H1 (cell line): ENCODE measurements around the gene ZSWIM4. TPM values are rescaled to one million over a fixed set of nuclear protein-coding genes. Genes with fewer than 3 reads are reported as not detected.
A peak's percentile ranks its signal among the peaks of the same experiment; 100 is the strongest.

ENCODE experiments used
- CTCF ChIA-PET: fragments of 300-600 bp; sonication (Branson Sonifier 250); formaldehyde crosslinking; loops from one replicate; lab custom pipeline; 2021; ENCODE audit not compliant: partially characterized antibody; lab: Charles Lee
- POLR2A ChIA-PET: fragments of 300-600 bp; sonication (Branson Sonifier 250); formaldehyde crosslinking; loops from one replicate; lab custom pipeline; 2021; ENCODE audit warnings: inconsistent platforms; ENCODE audit not compliant: partially characterized antibody; lab: Charles Lee
- DNase-seq, 2 experiments: peaks; one replicate each; pipeline versions ENCODE4 v3.0.0 to v3.0.0-alpha.2; 2010 to 2022; ENCODE audit warnings: low spot score in 2 of 2, low read depth in 1 of 2, mixed read lengths in 1 of 2
- FAIRE-seq: peaks from 2 replicates; lab custom pipeline; 2011; peaks lifted over from hg19 to GRCh38; lab: Jason Lieb, UNC
- H2AFZ ChIP-seq: 2 replicates; pipeline ENCODE4 v1.8.1; 2012; ENCODE audit warnings: low read length, inconsistent platforms
- H2AK5ac ChIP-seq: 2 replicates; pipeline ENCODE4 v1.6.1; 2013; ENCODE audit warnings: low read depth, low read length
- H2BK120ac ChIP-seq: replicated peaks from 2 replicates; pipeline ENCODE3; 2013; ENCODE audit warnings: low read depth, low read length, inconsistent platforms
- H2BK12ac ChIP-seq: 2 replicates; pipeline ENCODE4 v1.6.1; 2013; ENCODE audit warnings: low read depth, low read length
- H2BK15ac ChIP-seq: 2 replicates; pipeline ENCODE4 v1.6.1; 2013; ENCODE audit warnings: low read length
- H2BK20ac ChIP-seq: 2 replicates; pipeline ENCODE4 v1.6.1; 2013; ENCODE audit warnings: low read length
- H2BK5ac ChIP-seq: 2 replicates; pipeline ENCODE4 v1.6.1; 2013; ENCODE audit warnings: low read depth, low read length
- H3K14ac ChIP-seq: 2 replicates; pipeline ENCODE4 v1.6.1; 2013; ENCODE audit warnings: inconsistent platforms; ENCODE audit not compliant: insufficient read length
- H3K18ac ChIP-seq: 2 replicates; pipeline ENCODE4 v1.6.1; 2013; ENCODE audit warnings: low read length; ENCODE audit errors: extremely low read depth
- H3K23ac ChIP-seq: 2 replicates; pipeline ENCODE4 v1.6.1; 2013; ENCODE audit warnings: inconsistent platforms; ENCODE audit not compliant: insufficient read length
- H3K23me2 ChIP-seq: 2 replicates; pipeline ENCODE4 v1.6.1; 2013; ENCODE audit warnings: low read depth, low read length
- H3K27ac ChIP-seq: 2 replicates; pipeline ENCODE4 v1.6.1; 2011; ENCODE audit warnings: low read depth, low read length, inconsistent platforms
- H3K27me3 ChIP-seq, 4 experiments: replicated peaks in 1 of 4; 1 replicate in 1 of 4; 2 replicates in 3 of 4; pipeline versions ENCODE4 v1.6.1 to v1.8.1; 2011 to 2013; ENCODE audit warnings: low read length in 3 of 4, mild to moderate bottlenecking in 3 of 4, inconsistent platforms in 2 of 4, mixed read lengths in 2 of 4, moderate library complexity in 1 of 4; ENCODE audit not compliant: control insufficient read depth in 3 of 4, insufficient read depth in 3 of 4; ENCODE audit errors: extremely low read depth in 1 of 4
- H3K36me3 ChIP-seq, 4 experiments: 2 replicates each; pipeline versions ENCODE4 v1.6.1 to v1.8.1; 2011 to 2013; ENCODE audit warnings: mild to moderate bottlenecking in 4 of 4, low read length in 3 of 4, moderate library complexity in 2 of 4, control low read depth in 1 of 4, inconsistent platforms in 1 of 4; ENCODE audit not compliant: insufficient read depth in 4 of 4, control insufficient read depth in 2 of 4
- H3K4ac ChIP-seq: replicated peaks from 2 replicates; pipeline ENCODE3; 2013; ENCODE audit warnings: low read length, low read depth, mixed read lengths, inconsistent platforms; ENCODE audit not compliant: insufficient read length
- H3K4me1 ChIP-seq, 4 experiments: replicated peaks in 1 of 4; 1 replicate in 1 of 4; 2 replicates in 3 of 4; pipeline versions ENCODE4 v1.6.1 to v1.8.1; 2011 to 2013; ENCODE audit warnings: low read length in 3 of 4, inconsistent platforms in 2 of 4, mixed read lengths in 1 of 4; ENCODE audit not compliant: insufficient read depth in 4 of 4, control insufficient read depth in 3 of 4
- H3K4me2 ChIP-seq, 2 experiments: 2 replicates each; pipeline versions ENCODE4 v1.6.1 to v1.8.1; 2011 to 2013; ENCODE audit warnings: low read depth in 2 of 2, low read length in 2 of 2, control low read depth in 1 of 2, inconsistent platforms in 1 of 2, mild to moderate bottlenecking in 1 of 2; ENCODE audit not compliant: insufficient read depth in 1 of 2
- H3K4me3 ChIP-seq, 4 experiments: fragments of 200-600, 300-600 bp in 1 of 4; sonication (generic), shearing (Covaris generic), sonication (Bioruptor Twin) in 1 of 4; 2 replicates each; pipeline versions ENCODE4 v1.5.1 to v1.8.1; 2011 to 2016; ENCODE audit warnings: low read length in 4 of 4, low read depth in 3 of 4, control low read depth in 2 of 4, inconsistent platforms in 2 of 4, mild to moderate bottlenecking in 2 of 4, mixed read lengths in 1 of 4, moderate library complexity in 1 of 4; ENCODE audit not compliant: insufficient read depth in 2 of 4; ENCODE audit errors: extremely low read depth in 1 of 4
- H3K56ac ChIP-seq: replicated peaks from 2 replicates; pipeline ENCODE3; 2013; ENCODE audit warnings: low read depth, mild to moderate bottlenecking, mixed read lengths, low read length, inconsistent platforms; ENCODE audit not compliant: insufficient read length
- H3K79me1 ChIP-seq: 2 replicates; pipeline ENCODE4 v1.6.1; 2013; ENCODE audit warnings: low read depth, low read length, control low read depth
- H3K79me2 ChIP-seq, 2 experiments: 2 replicates each; pipeline versions ENCODE4 v1.6.1 to v1.8.1; 2012 to 2013; ENCODE audit warnings: low read length in 2 of 2, mild to moderate bottlenecking in 2 of 2, inconsistent platforms in 1 of 2; ENCODE audit not compliant: insufficient read depth in 2 of 2, control insufficient read depth in 1 of 2
- H3K9ac ChIP-seq, 4 experiments: replicated peaks in 1 of 4; 1 replicate in 1 of 4; 2 replicates in 3 of 4; pipeline versions ENCODE4 v1.6.1 to v1.8.1; 2011 to 2013; ENCODE audit warnings: low read depth in 3 of 4, low read length in 3 of 4, control low read depth in 2 of 4, mild to moderate bottlenecking in 2 of 4, moderate library complexity in 2 of 4, inconsistent platforms in 1 of 4; ENCODE audit errors: extremely low read depth in 1 of 4
- H3K9me3 ChIP-seq, 2 experiments: 2 replicates each; pipeline versions ENCODE4 v1.6.1 to v1.8.1; 2012 to 2013; ENCODE audit warnings: mild to moderate bottlenecking in 2 of 2, moderate library complexity in 2 of 2, control low read depth in 1 of 2, inconsistent platforms in 1 of 2, low read depth in 1 of 2, low read length in 1 of 2, mixed read lengths in 1 of 2; ENCODE audit not compliant: insufficient read depth in 2 of 2
- H4K20me1 ChIP-seq, 2 experiments: replicated peaks in 1 of 2; 2 replicates each; pipeline versions ENCODE3 to v1.8.1; 2011 to 2013; ENCODE audit warnings: inconsistent platforms in 2 of 2, low read length in 2 of 2, mild to moderate bottlenecking in 1 of 2; ENCODE audit not compliant: insufficient read depth in 2 of 2, control insufficient read depth in 1 of 2
- H4K5ac ChIP-seq: 2 replicates; pipeline ENCODE4 v1.6.1; 2013; ENCODE audit warnings: low read length, low read depth, mixed read lengths, inconsistent platforms; ENCODE audit not compliant: insufficient read length
- H4K8ac ChIP-seq: 2 replicates; pipeline ENCODE4 v1.8.0; 2013; ENCODE audit warnings: mild to moderate bottlenecking, moderate library complexity, low read length, inconsistent platforms; ENCODE audit not compliant: insufficient read depth; ENCODE audit errors: extremely low read depth
- H4K91ac ChIP-seq: replicated peaks from 2 replicates; pipeline ENCODE3; 2013; ENCODE audit warnings: low read length, mixed read lengths, inconsistent platforms; ENCODE audit not compliant: insufficient read length
- BCL11A ChIP-seq, 2 experiments: IDR thresholded peaks; one replicate each; pipeline ENCODE4 v1.6.1; 2011; ENCODE audit warnings: low read depth in 2 of 2, low read length in 2 of 2, mild to moderate bottlenecking in 2 of 2
- FOSL1 ChIP-seq: IDR thresholded peaks from 2 replicates; pipeline ENCODE4 v1.6.1; 2011; ENCODE audit warnings: mild to moderate bottlenecking, low read depth, low read length, moderate library complexity; ENCODE audit not compliant: insufficient read depth
- GABPA ChIP-seq: IDR thresholded peaks from 2 replicates; pipeline ENCODE4 v1.6.1; 2011; ENCODE audit warnings: mild to moderate bottlenecking, low read length, moderate library complexity, borderline replicate concordance; ENCODE audit not compliant: insufficient read depth
- HDAC2 ChIP-seq, 2 experiments: fragments of 300-600 bp in 1 of 2; sonication (generic) in 1 of 2; IDR thresholded peaks; 2 replicates each; pipeline ENCODE4 v1.6.1; 2011 to 2012; ENCODE audit warnings: low read depth in 2 of 2, low read length in 2 of 2, mild to moderate bottlenecking in 2 of 2, moderate library complexity in 2 of 2, borderline replicate concordance in 1 of 2, inconsistent platforms in 1 of 2
- JUN ChIP-seq: IDR thresholded peaks from 2 replicates; pipeline ENCODE4 v1.6.1; 2011; ENCODE audit warnings: low read depth, mild to moderate bottlenecking, improper control_type of control experiment, low read length
- KDM1A ChIP-seq: fragments of 200-600, 300-600 bp; sonication (generic); IDR thresholded peaks from 2 replicates; pipeline ENCODE4 v1.7.1; 2016; ENCODE audit warnings: mild to moderate bottlenecking, low read length, borderline replicate concordance
- NRF1 ChIP-seq: IDR thresholded peaks from 2 replicates; pipeline ENCODE4 v1.6.1; 2011; ENCODE audit warnings: mild to moderate bottlenecking, low read depth, low read length, improper control_type of control experiment
- SP2 ChIP-seq: IDR thresholded peaks from 2 replicates; pipeline ENCODE4 v1.6.1; 2012; ENCODE audit warnings: mild to moderate bottlenecking, low read length, inconsistent platforms
- SP4 ChIP-seq: IDR thresholded peaks from 2 replicates; pipeline ENCODE4 v1.6.1; 2012; ENCODE audit warnings: low read length, inconsistent platforms
- SUZ12 ChIP-seq: fragments of 200-600 bp; sonication (generic); IDR thresholded peaks from 2 replicates; pipeline ENCODE4 v1.6.1; 2012; ENCODE audit warnings: mild to moderate bottlenecking, inconsistent platforms, low read length, moderate library complexity, mixed read lengths
- TAF1 ChIP-seq: IDR thresholded peaks from 2 replicates; pipeline ENCODE4 v1.6.1; 2011; ENCODE audit warnings: mild to moderate bottlenecking, low read depth, low read length
- YY1 ChIP-seq: IDR thresholded peaks from 2 replicates; pipeline ENCODE4 v1.6.1; 2011; ENCODE audit warnings: low read depth, mild to moderate bottlenecking, low read length
- WGBS, 2 experiments: shearing (Covaris generic) in 1 of 2; methylation state at CpG; one replicate each; pipeline versions ENCODE4 v1.1.6 to v1.1.7; 2013 to 2015; ENCODE audit warnings: low lambda C conversion rate in 2 of 2, mixed read lengths in 2 of 2, inconsistent platforms in 1 of 2, low coverage in 1 of 2, missing lambda C conversion rate in 1 of 2; ENCODE audit not compliant: insufficient replicate concordance in 2 of 2, insufficient coverage in 1 of 2, insufficient read length in 1 of 2; ENCODE audit errors: extremely low coverage in 1 of 2, missing lambda C conversion rate in 1 of 2; 5-methylcytosine and 5-hydroxymethylcytosine counted together
- polyA plus RNA-seq, 7 experiments: library from polyadenylated mRNA; depleted of rRNA in 3 of 7; stranded (reverse) in 5 of 7; unstranded in 2 of 7; fragments of >200 nt in 5 of 7; fragments of 200-250 nt in 2 of 7; gene quantifications; 1 replicate in 5 of 7; 2 replicates in 1 of 7; 4 replicates in 1 of 7; pipeline versions ENCODE4 v1.2.1 to v1.2.3, GENCODE V29; 2011 to 2013; ENCODE audit warnings: missing spikeins in 2 of 7, mixed read lengths in 2 of 7
- total RNA-seq: library from RNA; stranded (reverse); fragmentation: NEBNext Ultra II Directional; extraction: Animal tissue kit (Norgen Biotek cat#: 25700); gene quantifications from 2 replicates; pipeline ENCODE4 v1.2.1, GENCODE V29; 2021

ZSWIM4 gene
- total and polyA plus RNA-seq, 2 of the 8 experiments (the other 6 are each of a cell fraction or from before 2014, with no cell fraction given), result 12.2 to 31.1 TPM

DNA sequence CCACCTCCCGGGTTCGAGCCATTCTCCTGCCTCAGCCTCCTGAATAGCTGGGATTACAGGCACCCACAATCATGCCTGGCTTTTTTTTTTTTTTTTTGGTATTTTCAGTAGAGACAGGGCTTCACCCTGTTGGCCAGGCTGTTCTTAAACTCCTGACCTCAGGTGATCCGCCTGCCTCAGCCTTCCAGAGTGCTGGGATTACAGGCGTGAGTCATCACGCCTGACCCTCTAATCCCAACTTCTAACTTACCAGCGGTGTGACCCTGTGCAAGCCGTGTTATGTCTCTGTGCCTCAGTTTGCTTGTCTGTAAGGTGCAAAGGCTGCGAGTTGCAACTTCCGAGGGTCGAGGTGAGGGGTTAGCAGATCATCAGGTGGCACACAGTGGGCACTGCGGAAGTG, 17.3 kb downstream of the ZSWIM4 start:
- ChIA-PET CTCF (interaction anchor here (1.3 kb wide), 1 partner anchor 25 kb away, joined by 3 read pairs; no protein-coding TSS in a partner anchor), POLR2A (interaction anchor here (1.3 to 1.6 kb wide), 3 partner anchors 14 to 51 kb away, joined by 3 to 4 read pairs (median 3); no protein-coding TSS in a partner anchor)
- Histone ChIP-seq H2BK20ac (no peak overlapping the region), H3K27me3 (no peaks in the 10 kb centered on the region), H3K23me2 (peaks cover 3% of the 10 kb centered on the region; the same call in 1 of the 2 replicates), H3K23ac (no peak overlapping the region), H3K36me3 (peaks cover 5 to 43% (median 21%) of the 10 kb centered on the region in 4 experiments; a peak in 5 of 8 replicates), H3K79me2 (no peaks in the 10 kb centered on the region), H4K91ac (no peak overlapping the region), H2BK12ac (no peak overlapping the region), H3K9me3 (no peaks in the 10 kb centered on the region), H4K5ac (no peak overlapping the region), H4K8ac (no peak overlapping the region), H2AFZ (no peak overlapping the region), H3K4me1 (peaks cover 0 to 2% (median 1%) of the 10 kb centered on the region in 4 experiments; a peak in 5 of 7 replicates), H3K27ac (no peak overlapping the region), H3K9ac (peak overlapping the region in 1 of 4 experiments; percentile 28; a peak in 1 of 7 replicates), H3K14ac (no peak overlapping the region), H3K4me3 (no peak overlapping the region), H2AK5ac (no peak overlapping the region), H2BK15ac (no peak overlapping the region), H3K79me1 (no peaks in the 10 kb centered on the region), H4K20me1 (peaks cover 0 to 2% of the 10 kb centered on the region in 2 experiments), H2BK120ac (no peak overlapping the region), H3K4me2 (no peak overlapping the region), H2BK5ac (no peak overlapping the region), H3K56ac (no peak overlapping the region), H3K18ac (no peak overlapping the region), H3K4ac (no peak overlapping the region)
- TF ChIP-seq KDM1A (no peak), GABPA (no peak), SUZ12 (no peak), SP4 (no peak), BCL11A (IDR thresholded peaks at IDR 0.05; ENCODE audit: low read depth in 2 of 2, low read length in 2 of 2) (no peak), FOSL1 (no peak), HDAC2 (IDR thresholded peaks at IDR 0.05; ENCODE audit: borderline replicate concordance in 1 of 2, low read depth in 2 of 2, low read length in 2 of 2) (no peak), YY1 (no peak), JUN (no peak), TAF1 (no peak), SP2 (no peak), NRF1 (no peak)
- WGBS, 2 experiments, result 95% methylated on average over 11 of the region's 11 CpGs; no CpG with 5 or more reads in 1 of the 2 experiments
- DNase-seq (no peak), FAIRE-seq (no peak)
